K562 (cell line): ENCODE measurements around the gene MAGEA9B. TPM values are rescaled to one million over a fixed set of nuclear protein-coding genes. Genes with fewer than 3 reads are reported as not detected.

Experiments
- ATAC-seq: fragments of 200-7000 bp; cut with Tn5 transposase; 3 replicates; pipeline ENCODE4 v1.9.1; 2020; ENCODE audit warnings: moderate library complexity
- BruUV-seq: library from RNA; stranded (reverse); fragments of 400-500 nt; replicated peaks from 2 replicates; lab custom pipeline; 2021; lab: Mats Ljungman, UMichigan
- CTCF ChIA-PET: fragments of 300-600 bp; formaldehyde crosslinking; extraction: SDS; loops from one replicate; lab custom pipeline; 2021; ENCODE audit warnings: low intra/inter-chr PET ratio; lab: Yijun Ruan, JAX
- POLR2A ChIA-PET: fragments of 300-600, 350-650 bp; sonication (Branson Sonifier 250); formaldehyde crosslinking; extraction: SDS; loops from one replicate; lab custom pipeline; 2021; ENCODE audit warnings: antibody characterized with exemption, inconsistent platforms; lab: Yijun Ruan, JAX
- DNase-seq, 4 experiments: peaks; one replicate each; pipeline versions ENCODE4 v3.0.0 to v3.0.0-alpha.2; 2011 to 2018; ENCODE audit warnings: low spot score in 3 of 4, mixed read lengths in 3 of 4; ENCODE audit errors: extremely low read depth in 1 of 4
- FAIRE-seq: peaks from 2 replicates; lab custom pipeline; 2011; peaks lifted over from hg19 to GRCh38; lab: Jason Lieb, UNC
- H2AFZ ChIP-seq: 2 replicates; pipeline ENCODE4 v1.6.0; 2011; ENCODE audit warnings: low read depth, low read length, control low read depth, inconsistent platforms
- H3K27ac ChIP-seq: fragments of 200-600 bp; 3 replicates; pipeline ENCODE4 v1.8.0; 2011; ENCODE audit warnings: low read depth, mild to moderate bottlenecking, control low read depth, inconsistent platforms, low read length, moderate library complexity, mixed read lengths; ENCODE audit errors: extremely low read depth
- H3K27me3 ChIP-seq, 2 experiments: fragments of 300-600 bp in 1 of 2; 2 replicates in 1 of 2; 3 replicates in 1 of 2; pipeline versions ENCODE4 v1.6.0 to v1.8.0; 2011; ENCODE audit warnings: inconsistent platforms in 2 of 2, low read length in 2 of 2, mild to moderate bottlenecking in 1 of 2, mixed read lengths in 1 of 2, moderate library complexity in 1 of 2; ENCODE audit not compliant: control insufficient read depth in 2 of 2, insufficient read depth in 2 of 2
- H3K36me3 ChIP-seq: fragments of 300-600 bp; 3 replicates; pipeline ENCODE4 v1.8.0; 2011; ENCODE audit warnings: mild to moderate bottlenecking, low read length, inconsistent platforms; ENCODE audit not compliant: control insufficient read depth, insufficient read depth
- H3K4me1 ChIP-seq, 2 experiments: fragments of 200-600 bp in 1 of 2; replicated peaks in 1 of 2; 2 replicates in 1 of 2; 3 replicates in 1 of 2; pipeline versions ENCODE4 v1.5.1 to v1.8.0; 2011; ENCODE audit warnings: inconsistent platforms in 2 of 2, low read length in 2 of 2, mild to moderate bottlenecking in 1 of 2, mixed read lengths in 1 of 2, moderate library complexity in 1 of 2; ENCODE audit not compliant: control insufficient read depth in 2 of 2, insufficient read depth in 2 of 2
- H3K4me2 ChIP-seq: 2 replicates; pipeline ENCODE4 v1.6.1; 2011; ENCODE audit warnings: low read length, control low read depth, inconsistent platforms, mixed read lengths; ENCODE audit not compliant: insufficient read depth
- H3K4me3 ChIP-seq: fragments of 200-600 bp; sonication (generic), shearing (Covaris generic); 2 replicates; pipeline ENCODE4 v1.5.1; 2016; ENCODE audit warnings: control low read depth, inconsistent platforms
- H3K79me2 ChIP-seq: fragments of 200-600 bp; 3 replicates; pipeline ENCODE4 v1.8.0; 2011; ENCODE audit warnings: low read length, inconsistent platforms; ENCODE audit not compliant: control insufficient read depth, insufficient read depth
- H3K9ac ChIP-seq, 2 experiments: 2 replicates each; pipeline versions ENCODE4 v1.6.0 to v1.6.1; 2011; ENCODE audit warnings: low read depth in 2 of 2, low read length in 2 of 2, control low read depth in 1 of 2, inconsistent platforms in 1 of 2, mild to moderate bottlenecking in 1 of 2, mixed read lengths in 1 of 2; ENCODE audit not compliant: insufficient read depth in 1 of 2
- H3K9me1 ChIP-seq: one replicate; pipeline ENCODE4 v1.6.0; 2011; ENCODE audit warnings: inconsistent platforms, mild to moderate bottlenecking, low read length, moderate library complexity; ENCODE audit not compliant: control insufficient read depth, insufficient read depth
- H3K9me3 ChIP-seq: replicated peaks from 2 replicates; pipeline ENCODE4 v1.5.1; 2011; ENCODE audit warnings: low read depth, low read length, inconsistent platforms; ENCODE audit not compliant: control insufficient read depth, insufficient read depth
- H4K20me1 ChIP-seq: replicated peaks from 2 replicates; pipeline ENCODE4 v1.6.1; 2011; ENCODE audit warnings: low read length, inconsistent platforms, mixed read lengths; ENCODE audit not compliant: control insufficient read depth, insufficient read depth
- CCAR2 ChIP-seq: fragments of 200-400 bp; formaldehyde crosslinking; IDR thresholded peaks from 2 replicates; pipeline ENCODE4 v1.6.1; 2017; ENCODE audit warnings: mild to moderate bottlenecking, low read depth, low read length
- CXXC5 ChIP-seq: fragments of 250-450 bp; sonication (Bioruptor Pico); IDR thresholded peaks from 2 replicates; pipeline ENCODE4 v1.8.0; 2022; ENCODE audit warnings: inconsistent platforms, mild to moderate bottlenecking, moderate library complexity
- KDM5B ChIP-seq: fragments of 200-600 bp; sonication (generic); IDR thresholded peaks from 2 replicates; pipeline ENCODE4 v1.6.1; 2012; ENCODE audit warnings: low read depth, mild to moderate bottlenecking, moderate library complexity, low read length, control low read depth, inconsistent platforms; ENCODE audit not compliant: insufficient replicate concordance
- NFE2 ChIP-seq: IDR thresholded peaks from 2 replicates; pipeline ENCODE4 v1.6.1; 2014; ENCODE audit warnings: antibody characterized with exemption, low read depth
- PTTG1 ChIP-seq: fragments of 450-650 bp; IDR thresholded peaks from 2 replicates; pipeline ENCODE4 v1.6.1; 2016; ENCODE audit warnings: low read depth, mild to moderate bottlenecking, missing genetic modification characterization, missing compliant biosample characterization
- THRA ChIP-seq: fragments of 450-650 bp; IDR thresholded peaks from 2 replicates; pipeline ENCODE4 v1.6.1; 2017; ENCODE audit warnings: mild to moderate bottlenecking, moderate library complexity
- TOE1 ChIP-seq, 2 experiments: fragments of 450-650 bp in 1 of 2; sonication (generic) in 1 of 2; formaldehyde crosslinking in 1 of 2; IDR thresholded peaks; 2 replicates each; pipeline versions ENCODE4 v1.7.1 to v1.8.0; 2016 to 2022; ENCODE audit warnings: borderline replicate concordance in 2 of 2, mild to moderate bottlenecking in 2 of 2, antibody characterized with exemption in 1 of 2, inconsistent platforms in 1 of 2, low read depth in 1 of 2, missing genetic modification reagents in 1 of 2, moderate library complexity in 1 of 2
- U2AF1 ChIP-seq: fragments of 200-400 bp; formaldehyde crosslinking; optimal IDR thresholded peaks from 2 replicates; pipeline ENCODE3; 2017; ENCODE audit warnings: mild to moderate bottlenecking, low read depth, low read length, moderate library complexity
- ZC3H8 ChIP-seq: fragments of 450-650 bp; IDR thresholded peaks from 2 replicates; pipeline ENCODE4 v1.6.1; 2017
- ZNF3 ChIP-seq: fragments of 250-450 bp; sonication (Bioruptor Pico); IDR thresholded peaks from 2 replicates; pipeline ENCODE4 v1.5.0; 2021; ENCODE audit warnings: mild to moderate bottlenecking, moderate library complexity
- ZNF584 ChIP-seq: fragments of 200-800 bp; sonication (Bioruptor generic); IDR thresholded peaks from 2 replicates; pipeline ENCODE4 v1.6.1; 2016; ENCODE audit warnings: low read depth, mild to moderate bottlenecking, missing genetic modification characterization, missing compliant biosample characterization
- WGBS: fragments of 100-300 bp; shearing (Covaris generic); methylation state at CpG from one replicate; pipeline ENCODE4 v1.1.6; 2016; ENCODE audit warnings: low coverage, mixed read lengths; ENCODE audit not compliant: insufficient coverage; ENCODE audit errors: missing lambda C conversion rate; 5-methylcytosine and 5-hydroxymethylcytosine counted together
- in situ Hi-C: fragments of 300-500 bp; cut with MboI; formaldehyde crosslinking; loops from 4 replicates; pipeline ENCODE4 v1.15.0; 2018; ENCODE audit warnings: inconsistent platforms, mixed read lengths
- intact Hi-C: fragments of 100-400 bp; cut with micrococcal nuclease; formaldehyde crosslinking; loops from 2 replicates; pipeline ENCODE4 v1.14.2; 2022
- polyA plus RNA-seq, 8 experiments: library from polyadenylated mRNA; depleted of rRNA in 4 of 8; stranded (reverse) in 5 of 8; unstranded in 3 of 8; fragments of >200 nt; fragmentation: Nextera tagmentation in 2 of 8; fragmentation: Illumina TruSeq in 1 of 8; extraction: Ambion mirVana in 2 of 8; extraction: Trizol in 1 of 8; gene quantifications; 2 replicates each; pipeline versions ENCODE4 v1.2.1 to v1.2.3, GENCODE V29; 2011 to 2014; ENCODE audit warnings: inconsistent platforms in 1 of 8, missing spikeins in 1 of 8
- total RNA-seq, 7 experiments: library from RNA; depleted of rRNA in 6 of 7; stranded (reverse); fragments of >200 nt in 6 of 7; fragmentation: Illumina TruSeq in 2 of 7; extraction: Trizol in 2 of 7; gene quantifications; 2 replicates each; pipeline versions ENCODE4 v1.2.1 to v1.2.3, GENCODE V29; 2011 to 2021; ENCODE audit warnings: low replicate concordance in 1 of 7
- TF ChIP-seq, protein P1 (sequence below), 2 experiments: fragments of 250-450 bp in 1 of 2; fragments of 450-650 bp in 1 of 2; sonication (Bioruptor Pico) in 1 of 2; IDR thresholded peaks; 2 replicates each; pipeline versions ENCODE4 v1.6.1 to v1.8.0; 2016 to 2021; ENCODE audit warnings: mild to moderate bottlenecking in 2 of 2, moderate library complexity in 2 of 2, missing compliant biosample characterization in 1 of 2, missing genetic modification characterization in 1 of 2
- TF ChIP-seq, protein P2 (sequence below): sonication (generic); formaldehyde crosslinking; IDR thresholded peaks from 2 replicates; pipeline ENCODE4 v1.8.1; 2023; ENCODE audit warnings: mild to moderate bottlenecking, missing genetic modification reagents
- TF ChIP-seq, protein P3 (sequence below), 3 experiments: IDR thresholded peaks in 2 of 3; conservative IDR thresholded peaks in 1 of 3; 2 replicates each; pipeline ENCODE4 v1.5.1; 2011 to 2012; ENCODE audit warnings: low read length in 3 of 3, mild to moderate bottlenecking in 3 of 3, control low read depth in 2 of 3, improper control_type of control experiment in 1 of 3, inconsistent platforms in 1 of 3, low read depth in 1 of 3, mixed read lengths in 1 of 3, moderate library complexity in 1 of 3; ENCODE audit not compliant: insufficient read depth in 2 of 3

MAGEA9B gene
- total and polyA plus RNA-seq, 9 of the 15 experiments (the other 6 are each of a cell fraction or from before 2014, with no cell fraction given) = 11.2 to 31.2 (median 14.1) TPM

DNA sequence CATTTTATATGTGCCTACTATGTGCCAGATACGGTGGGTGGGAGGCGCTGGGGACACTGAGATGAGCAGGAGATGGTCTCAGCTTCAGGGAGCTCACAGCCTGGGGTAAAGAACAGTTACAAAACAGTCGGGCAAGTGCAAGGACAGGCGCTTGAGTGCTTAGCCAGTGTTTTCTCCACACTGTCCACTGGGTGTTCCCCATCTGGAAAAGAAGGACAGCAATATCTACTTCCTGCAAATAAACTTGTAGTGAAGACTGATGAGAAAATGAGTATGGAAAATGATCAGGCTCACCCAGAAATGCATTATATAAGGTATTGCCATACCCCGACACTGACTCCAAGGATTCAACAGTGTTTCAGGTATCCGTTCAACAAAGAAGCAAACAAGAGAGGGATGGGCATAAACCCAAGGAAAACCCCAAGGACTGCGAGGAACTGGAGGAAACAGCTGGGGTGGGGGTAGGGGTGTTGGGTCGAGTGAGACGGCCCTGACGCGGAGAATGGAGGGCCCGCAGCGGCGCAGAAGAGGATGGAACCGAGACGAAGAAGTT, 43.5 kb upstream of the MAGEA9B start:
- H3K9me3 ChIP-seq = no peaks in the 10 kb centered on the region; the same call in 1 of the 2 replicates
- peak; percentile 29 for FAIRE-seq
- peaks cover 2% of the 10 kb centered on the region; the same call in 1 of the 3 replicates for H3K79me2 ChIP-seq
- peak overlapping the region; percentile 74 for H2AFZ ChIP-seq
- in situ Hi-C loops (loop anchor here (25.0 kb wide), 1 partner anchor 118 kb away; the partner anchor contains the start of gene IDS), intact Hi-C loops (no loop called here)
- WGBS = 16% methylated on average over 8 of the region's 16 CpGs
- TSS peak; percentile 37 for BruUV-seq
- 0 out of 2 replicates have a peak, but pooled peaks cover 4% of the 10 kb centered on the region for H4K20me1 ChIP-seq
- H3K4me1 ChIP-seq = peaks cover 0 to 11% of the 10 kb centered on the region in 2 experiments; a peak in 2 of 5 replicates
- H3K27ac ChIP-seq = no peak overlapping the region
- peak overlapping the region; percentile 78 for H3K4me2 ChIP-seq
- CTCF ChIA-PET = no interaction called here
- peaks cover 0 to 9% of the 10 kb centered on the region in 2 experiments; a peak in 2 of 5 replicates for H3K27me3 ChIP-seq
- peak overlapping the region; percentile 44 to 92 for H3K9ac ChIP-seq
- POLR2A ChIA-PET = no interaction called here
- no peaks in the 10 kb centered on the region for H3K36me3 ChIP-seq
- no peak for TF ChIP-seq ZNF584 (CRISPR knock-in tag)
- TF ChIP-seq, protein P1, sequence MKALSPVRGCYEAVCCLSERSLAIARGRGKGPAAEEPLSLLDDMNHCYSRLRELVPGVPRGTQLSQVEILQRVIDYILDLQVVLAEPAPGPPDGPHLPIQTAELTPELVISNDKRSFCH (CRISPR knock-in tag; IDR thresholded peaks at IDR 0.05) = no peak
- TF ChIP-seq, protein P1 (tag; IDR thresholded peaks at IDR 0.05) = no peak
- TF ChIP-seq U2AF1 = no peak
- TF ChIP-seq ZC3H8 = no peak
- no peak for TF ChIP-seq CXXC5 (CRISPR knock-in tag)
- no peak for TF ChIP-seq TOE1 (IDR thresholded peaks at IDR 0.05; ENCODE audit: borderline replicate concordance)
- no peak for TF ChIP-seq TOE1 (CRISPR knock-in tag; IDR thresholded peaks at IDR 0.05; ENCODE audit: borderline replicate concordance, low read depth)
- TF ChIP-seq THRA = no peak
- TF ChIP-seq KDM5B = peak; percentile 16
- no peak for TF ChIP-seq NFE2
- TF ChIP-seq, protein P2, sequence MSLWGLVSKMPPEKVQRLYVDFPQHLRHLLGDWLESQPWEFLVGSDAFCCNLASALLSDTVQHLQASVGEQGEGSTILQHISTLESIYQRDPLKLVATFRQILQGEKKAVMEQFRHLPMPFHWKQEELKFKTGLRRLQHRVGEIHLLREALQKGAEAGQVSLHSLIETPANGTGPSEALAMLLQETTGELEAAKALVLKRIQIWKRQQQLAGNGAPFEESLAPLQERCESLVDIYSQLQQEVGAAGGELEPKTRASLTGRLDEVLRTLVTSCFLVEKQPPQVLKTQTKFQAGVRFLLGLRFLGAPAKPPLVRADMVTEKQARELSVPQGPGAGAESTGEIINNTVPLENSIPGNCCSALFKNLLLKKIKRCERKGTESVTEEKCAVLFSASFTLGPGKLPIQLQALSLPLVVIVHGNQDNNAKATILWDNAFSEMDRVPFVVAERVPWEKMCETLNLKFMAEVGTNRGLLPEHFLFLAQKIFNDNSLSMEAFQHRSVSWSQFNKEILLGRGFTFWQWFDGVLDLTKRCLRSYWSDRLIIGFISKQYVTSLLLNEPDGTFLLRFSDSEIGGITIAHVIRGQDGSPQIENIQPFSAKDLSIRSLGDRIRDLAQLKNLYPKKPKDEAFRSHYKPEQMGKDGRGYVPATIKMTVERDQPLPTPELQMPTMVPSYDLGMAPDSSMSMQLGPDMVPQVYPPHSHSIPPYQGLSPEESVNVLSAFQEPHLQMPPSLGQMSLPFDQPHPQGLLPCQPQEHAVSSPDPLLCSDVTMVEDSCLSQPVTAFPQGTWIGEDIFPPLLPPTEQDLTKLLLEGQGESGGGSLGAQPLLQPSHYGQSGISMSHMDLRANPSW (CRISPR knock-in tag) = no peak
- TF ChIP-seq, protein P3, sequence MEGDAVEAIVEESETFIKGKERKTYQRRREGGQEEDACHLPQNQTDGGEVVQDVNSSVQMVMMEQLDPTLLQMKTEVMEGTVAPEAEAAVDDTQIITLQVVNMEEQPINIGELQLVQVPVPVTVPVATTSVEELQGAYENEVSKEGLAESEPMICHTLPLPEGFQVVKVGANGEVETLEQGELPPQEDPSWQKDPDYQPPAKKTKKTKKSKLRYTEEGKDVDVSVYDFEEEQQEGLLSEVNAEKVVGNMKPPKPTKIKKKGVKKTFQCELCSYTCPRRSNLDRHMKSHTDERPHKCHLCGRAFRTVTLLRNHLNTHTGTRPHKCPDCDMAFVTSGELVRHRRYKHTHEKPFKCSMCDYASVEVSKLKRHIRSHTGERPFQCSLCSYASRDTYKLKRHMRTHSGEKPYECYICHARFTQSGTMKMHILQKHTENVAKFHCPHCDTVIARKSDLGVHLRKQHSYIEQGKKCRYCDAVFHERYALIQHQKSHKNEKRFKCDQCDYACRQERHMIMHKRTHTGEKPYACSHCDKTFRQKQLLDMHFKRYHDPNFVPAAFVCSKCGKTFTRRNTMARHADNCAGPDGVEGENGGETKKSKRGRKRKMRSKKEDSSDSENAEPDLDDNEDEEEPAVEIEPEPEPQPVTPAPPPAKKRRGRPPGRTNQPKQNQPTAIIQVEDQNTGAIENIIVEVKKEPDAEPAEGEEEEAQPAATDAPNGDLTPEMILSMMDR (IDR thresholded peaks at IDR 0.05 in 2 of 3, conservative IDR thresholded peaks at IDR 0.05 in 1 of 3; ENCODE audit: insufficient read depth in 2 of 3, low read depth in 1 of 3, low read length in 3 of 3) = 0 out of 6 replicates have a peak, but pooled peaks of 1 of the 3 experiments have one; percentile 9
- TF ChIP-seq ZNF3 (CRISPR knock-in tag) = no peak
- no peak for TF ChIP-seq PTTG1 (tag)
- TF ChIP-seq CCAR2 = no peak
- peak overlapping the region; percentile 58 for H3K4me3 ChIP-seq
- no peaks in the 10 kb centered on the region for H3K9me1 ChIP-seq
- ATAC-seq = peak; percentile 79
- peak in 3 of 4 experiments; percentile 16 to 33 (median 21) for DNase-seq
